Limb (tissue), 2 donors: ENCODE data around the gene ZC3H12D.
"Not testable (repeated sequence)": the region's sequence is repeated elsewhere in the genome, so short reads cannot be mapped to it uniquely, and the experiment has no call there.

Experiments used
- DNase-seq, 2 donors: peaks; one replicate each; pipeline ENCODE4 v3.0.0-alpha.2; 2016; ENCODE audit errors: extremely low spot score in 2 of 2

The ZC3H12D gene

DNA sequence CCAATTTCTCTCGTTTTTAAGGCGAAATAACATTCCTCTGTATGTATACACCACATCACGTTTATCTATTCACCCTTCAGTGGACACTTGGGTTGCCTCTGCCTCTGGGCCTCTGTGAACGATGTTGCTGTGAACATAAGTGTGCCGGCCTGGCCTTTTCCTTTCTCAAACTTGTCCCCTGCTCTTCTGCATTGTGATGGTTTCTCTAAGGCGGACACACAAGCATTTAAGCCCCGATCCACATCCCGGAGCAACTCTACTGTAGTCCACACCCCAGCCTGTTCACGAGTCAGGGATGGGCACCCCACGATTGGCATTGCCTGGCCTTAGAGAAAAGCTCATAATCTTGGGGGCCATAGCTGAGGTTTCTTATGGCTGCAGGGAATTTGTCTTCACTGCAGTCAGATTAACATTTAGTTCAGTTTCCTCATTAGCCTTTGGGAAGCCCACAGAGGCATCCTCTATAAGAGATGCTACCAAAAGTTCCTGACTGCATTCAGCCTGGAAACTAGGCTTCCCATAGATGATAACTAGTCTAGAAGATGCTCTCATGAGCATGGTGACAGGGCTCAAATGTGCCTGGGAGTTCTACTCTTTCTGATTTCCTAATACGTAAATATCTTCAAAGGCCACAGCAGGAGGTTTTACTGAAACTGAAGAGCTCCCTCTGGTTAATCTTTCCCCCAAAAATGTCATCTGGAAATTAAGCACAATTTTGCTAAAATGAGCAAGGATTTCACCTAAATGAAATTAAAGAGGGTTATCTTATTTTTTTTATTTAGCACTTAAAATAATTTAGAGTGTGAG, 762 bp downstream of the ZC3H12D start:
- no peak for DNase-seq

DNA sequence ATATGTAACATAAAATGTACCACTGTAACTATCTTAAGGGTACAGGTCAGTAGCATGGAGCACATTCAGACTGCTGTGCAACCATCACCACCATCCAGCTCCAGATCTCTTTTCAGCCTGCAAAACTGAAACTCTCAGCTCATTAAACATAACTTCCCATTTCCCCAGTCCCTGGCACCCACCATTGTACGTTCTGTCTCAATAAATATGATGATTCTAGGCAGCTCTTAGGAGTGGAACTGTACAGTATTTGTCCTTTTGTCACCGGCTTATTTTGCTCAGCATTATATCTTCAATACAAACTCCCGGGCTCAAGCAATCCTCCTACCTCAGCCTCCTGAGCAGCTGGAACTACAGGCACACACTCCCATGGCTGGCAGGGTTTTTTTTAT, 1.5 kb downstream of the ZC3H12D start:
- no peak for DNase-seq

DNA sequence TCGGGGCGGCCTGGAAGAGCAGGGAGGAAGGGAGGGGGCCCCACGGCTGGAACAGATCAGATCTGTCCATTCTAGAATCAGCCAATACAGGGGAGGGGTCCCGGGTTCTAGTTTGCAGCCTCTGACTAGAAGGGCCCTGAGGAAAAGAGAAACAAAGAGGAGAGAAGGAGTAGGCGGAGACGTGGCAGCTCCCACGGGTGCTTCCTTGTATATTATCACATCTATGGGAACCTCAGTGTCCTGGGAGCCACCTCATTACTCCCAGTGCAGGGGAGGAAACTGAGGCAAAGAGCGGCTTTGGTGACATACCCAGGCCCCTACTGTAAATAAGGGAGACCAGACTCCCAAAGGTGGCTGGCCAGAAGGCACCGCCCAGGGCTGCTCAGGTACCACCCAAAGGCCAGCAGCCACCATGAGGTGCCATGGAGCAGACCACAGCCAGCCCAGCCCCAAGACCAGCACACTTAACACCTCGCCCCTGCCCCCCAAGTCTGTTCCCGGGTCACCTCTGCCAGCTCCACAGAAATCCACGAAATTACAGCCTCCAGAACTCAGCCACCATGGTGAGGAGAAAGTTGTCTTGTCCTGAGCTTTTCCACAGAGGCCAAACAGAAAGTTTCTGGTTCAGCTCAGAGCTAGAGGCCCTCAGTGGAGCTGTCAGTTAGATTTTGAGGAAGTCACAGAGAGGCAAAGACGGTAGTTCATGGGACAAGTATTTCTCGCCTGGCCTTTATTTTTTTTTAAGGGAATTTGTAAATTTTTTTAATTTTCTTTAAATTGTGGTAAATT, 2.1 kb downstream of the ZC3H12D start:
- DNase-seq, result no peak

DNA sequence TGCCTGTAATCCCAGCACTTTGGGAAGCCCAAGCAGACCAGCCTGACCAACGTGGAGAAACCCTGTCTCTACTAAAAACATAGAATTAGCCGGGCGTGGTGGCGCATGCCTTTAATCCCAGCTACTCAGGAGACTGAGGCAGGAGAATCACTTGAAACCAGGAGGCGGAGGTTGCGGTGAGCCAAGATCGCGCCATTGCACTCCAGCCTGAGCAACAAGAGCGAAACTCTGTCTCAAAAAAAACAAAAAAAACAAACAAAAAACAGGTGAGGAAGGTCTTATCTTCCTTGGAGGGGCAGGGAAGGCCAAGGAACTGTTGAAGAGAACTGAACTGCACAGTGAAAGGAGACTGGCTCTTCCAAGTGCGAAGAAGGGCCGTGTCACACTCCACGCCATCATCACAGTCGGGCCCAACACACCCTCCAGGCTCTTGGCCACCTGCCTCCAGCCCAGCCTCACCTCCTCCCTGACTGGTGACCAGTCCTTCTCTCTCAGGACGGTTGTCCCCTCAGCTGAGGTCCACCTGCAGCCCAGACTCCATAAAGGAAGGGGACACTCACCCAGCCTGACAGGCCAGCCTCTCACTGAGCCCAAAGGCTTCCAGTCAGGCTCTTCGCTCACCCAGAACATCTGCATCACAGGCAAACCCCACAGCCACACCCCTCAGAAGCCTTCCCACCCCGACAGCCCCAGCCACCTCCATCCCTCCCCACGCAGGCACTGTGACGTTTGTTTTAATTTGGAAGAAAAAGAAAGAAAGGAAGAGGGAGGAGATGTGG, 4.1 kb downstream of the ZC3H12D start:
- no peak for DNase-seq

DNA sequence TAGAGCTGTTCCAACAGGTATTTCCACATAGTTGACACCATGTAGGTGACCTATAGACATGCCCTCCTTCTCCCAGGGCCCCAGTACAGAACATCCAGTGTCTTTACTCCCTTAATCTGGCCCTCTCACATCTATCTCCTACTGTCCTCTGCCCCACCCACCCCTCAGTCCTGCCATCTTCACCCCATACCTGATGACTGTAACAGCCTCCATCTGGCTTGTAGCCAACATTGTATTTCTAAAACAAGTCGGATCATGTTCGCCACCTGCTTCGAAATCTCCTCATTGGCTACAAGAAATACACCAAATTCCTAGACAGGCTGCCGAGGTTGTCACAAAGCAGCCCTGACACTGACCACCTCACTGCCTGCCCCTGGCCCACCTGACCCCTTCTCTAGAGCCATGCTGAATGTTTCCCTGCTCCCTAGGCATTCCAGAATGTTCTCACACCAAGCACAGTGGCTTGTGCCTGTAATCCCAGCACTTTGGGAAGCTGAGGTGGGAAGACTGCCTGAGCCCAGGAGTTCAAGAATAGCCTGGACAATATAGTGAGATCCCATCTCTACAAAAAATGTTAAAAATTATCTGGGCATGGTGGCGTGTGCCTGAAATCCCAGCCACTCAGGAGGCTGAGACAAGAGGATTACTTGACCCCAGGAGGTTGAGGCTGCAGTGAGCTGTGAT, 6.0 kb downstream of the ZC3H12D start:
- DNase-seq, result no peak

DNA sequence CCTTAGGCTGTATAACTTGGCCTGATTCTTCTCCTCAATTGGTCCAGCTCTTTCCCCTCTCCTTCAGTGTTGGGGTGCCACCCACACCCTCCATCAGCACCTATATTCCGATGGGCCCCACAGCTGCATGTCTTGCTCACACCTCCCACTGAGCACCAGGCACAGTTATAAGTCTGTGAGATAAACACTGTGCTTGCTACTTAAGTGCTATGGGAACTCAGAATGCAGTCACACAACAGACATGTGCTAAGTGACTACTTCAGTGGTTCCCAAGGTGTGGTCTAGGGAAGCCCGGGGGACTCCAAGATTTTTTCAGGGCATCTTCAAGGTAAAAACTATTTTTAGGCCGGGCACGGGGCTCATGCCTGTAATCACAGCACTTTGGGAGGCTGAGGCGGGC, 7.3 kb downstream of the ZC3H12D start:
- no peak for DNase-seq

DNA sequence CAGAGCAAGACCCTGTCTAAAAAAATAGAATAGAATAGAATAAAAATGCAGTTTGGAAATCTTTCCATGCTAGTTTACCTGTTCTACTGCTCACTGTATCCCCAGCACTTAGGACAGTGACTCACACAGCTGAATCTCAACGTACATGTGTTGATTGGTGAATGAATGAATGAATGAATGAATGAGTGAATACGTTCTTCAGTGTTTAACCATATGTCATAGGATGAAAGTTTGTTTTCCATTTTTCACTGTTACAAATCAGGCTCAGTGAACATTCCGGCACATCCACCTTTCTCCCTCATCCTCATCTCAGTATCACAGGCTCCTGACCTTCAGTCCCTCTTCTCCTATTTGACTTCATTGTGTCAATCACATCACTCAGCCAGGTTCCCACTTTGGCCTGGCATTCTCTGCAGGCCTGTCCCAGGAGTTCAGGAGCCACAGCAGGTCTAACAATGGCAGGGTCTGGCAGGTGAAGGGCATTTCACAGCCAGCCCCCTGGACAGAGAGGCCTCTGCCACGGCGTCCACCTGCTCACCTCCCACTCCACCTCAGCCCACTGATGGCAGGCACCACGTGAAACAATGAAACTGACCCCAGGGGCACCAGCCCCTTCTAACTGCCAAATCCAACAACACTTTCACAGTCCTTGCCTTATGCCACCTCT, 7.9 kb downstream of the ZC3H12D start:
- no peak for DNase-seq

DNA sequence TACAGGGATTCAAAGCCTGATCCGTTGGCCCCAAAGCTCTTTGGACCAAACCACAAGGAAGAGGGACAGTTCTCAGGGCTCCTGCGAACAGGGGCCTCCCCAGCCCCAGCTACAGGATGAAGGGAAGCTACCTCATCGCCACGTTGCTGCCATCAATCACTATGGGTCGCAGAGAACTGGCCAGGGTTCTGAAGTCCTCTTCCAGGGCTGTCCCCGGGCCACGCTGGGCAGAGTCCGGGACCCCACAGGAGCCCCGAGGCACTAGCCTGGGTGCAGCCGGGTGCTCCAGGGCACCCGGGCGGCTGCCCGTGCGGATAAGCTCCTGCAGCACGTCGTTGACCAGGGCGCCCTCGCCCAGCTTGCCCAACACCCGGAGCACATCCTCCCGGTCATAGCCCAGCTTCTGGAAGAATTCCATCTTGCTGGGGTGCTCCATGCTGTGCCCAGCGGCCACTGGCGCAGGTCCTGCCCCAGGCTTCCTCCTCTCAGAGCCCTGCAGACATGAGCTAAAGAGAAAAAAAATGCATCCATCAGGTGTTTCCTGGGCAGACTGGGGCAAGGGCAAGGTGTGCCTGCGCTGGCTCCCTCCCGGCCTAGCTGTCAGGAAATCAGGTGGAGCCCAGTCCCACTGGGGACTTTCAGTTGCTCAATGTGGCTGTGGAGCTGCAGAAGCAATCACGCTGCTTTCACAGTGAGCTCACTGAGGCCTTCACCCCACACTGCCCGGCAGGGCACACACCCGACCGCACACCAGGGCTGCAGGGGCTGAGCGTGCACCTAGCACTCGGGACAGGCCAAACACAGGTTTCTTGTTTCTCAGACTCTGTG, 10.5 kb downstream of the ZC3H12D start:
- DNase-seq, result no peak

DNA sequence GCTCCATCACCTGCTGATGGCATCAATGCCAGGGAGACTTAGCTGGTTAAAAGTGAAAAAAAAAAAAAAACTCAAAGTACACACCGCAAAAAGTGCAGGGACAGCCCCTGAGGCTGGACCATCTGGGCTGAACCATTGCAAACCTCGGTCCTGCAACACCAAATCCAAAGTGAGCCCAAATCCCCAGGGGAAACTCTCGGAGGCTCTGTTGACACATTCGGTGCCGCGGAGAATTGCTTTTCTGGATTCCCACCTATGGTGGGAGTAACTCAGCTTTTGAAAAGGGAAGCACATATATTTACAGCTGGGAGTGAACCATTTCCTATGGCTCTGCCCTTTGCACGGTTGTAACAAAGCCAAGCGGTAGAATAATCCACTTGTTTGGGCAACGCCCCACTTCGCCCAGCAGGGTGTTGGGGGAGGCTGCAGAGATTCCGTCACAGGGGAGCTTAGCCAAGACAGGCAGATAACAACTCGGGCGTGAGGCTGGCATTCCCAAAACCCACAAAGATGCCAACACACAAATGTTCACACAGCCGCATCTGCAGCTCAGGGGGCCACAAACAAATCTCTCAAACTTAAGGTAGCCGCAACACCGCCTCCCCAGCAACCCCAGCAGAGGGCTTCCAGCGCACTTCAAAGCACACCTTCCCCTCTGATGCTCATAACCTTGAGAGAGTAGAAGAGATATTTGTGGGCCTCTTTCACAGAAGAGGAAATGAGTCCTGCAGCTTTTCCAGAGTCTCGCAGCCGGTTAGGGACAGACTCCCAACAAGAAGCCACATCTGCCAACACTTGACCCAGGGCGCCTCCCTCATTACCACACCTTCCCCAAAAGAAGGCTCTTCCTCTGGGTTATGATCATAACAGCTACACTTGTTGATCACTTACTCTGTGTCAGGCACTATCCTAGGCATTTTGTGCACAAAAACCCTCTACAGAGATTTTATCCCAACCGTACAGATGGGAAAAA, 11.4 kb downstream of the ZC3H12D start:
- DNase-seq, result no peak

DNA sequence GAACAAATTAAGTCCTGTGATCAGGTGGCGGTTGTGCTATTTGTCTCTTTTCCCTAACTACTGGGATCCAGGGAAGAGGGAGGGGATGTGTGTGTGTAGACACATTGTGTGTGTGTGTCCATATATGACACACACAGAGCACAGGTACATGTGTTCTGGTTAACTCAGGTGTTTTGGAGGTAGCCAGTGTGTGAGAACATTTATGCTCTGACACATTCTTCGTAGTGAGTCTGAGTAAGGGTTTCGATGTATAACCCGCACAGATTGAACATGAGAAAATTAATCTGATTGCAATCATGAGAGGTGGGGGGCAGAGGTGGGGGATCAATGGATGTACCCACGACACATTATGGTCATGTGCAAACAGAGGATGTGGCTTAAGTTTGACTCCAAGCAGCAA, 12.6 kb downstream of the ZC3H12D start:
- DNase-seq, result no peak

DNA sequence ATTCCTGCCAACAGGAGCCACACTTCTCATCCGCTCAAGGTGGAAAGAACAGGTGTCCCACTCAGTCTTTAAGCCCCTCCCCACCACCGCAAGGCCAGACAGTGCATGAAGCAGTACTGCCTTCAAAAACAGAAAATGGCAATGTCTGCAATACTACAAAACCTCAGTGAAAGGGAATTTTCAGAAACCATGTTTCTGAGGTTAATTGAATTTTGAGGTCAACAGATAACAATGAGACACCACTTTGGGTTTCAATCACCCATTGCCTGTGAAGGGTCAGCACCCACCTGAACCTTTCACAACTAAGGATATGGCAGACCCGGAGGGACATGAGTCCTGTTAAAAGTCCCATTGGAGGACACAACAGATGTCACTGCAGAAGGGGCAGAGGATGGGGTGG, 13.0 kb downstream of the ZC3H12D start:
- no peak for DNase-seq

DNA sequence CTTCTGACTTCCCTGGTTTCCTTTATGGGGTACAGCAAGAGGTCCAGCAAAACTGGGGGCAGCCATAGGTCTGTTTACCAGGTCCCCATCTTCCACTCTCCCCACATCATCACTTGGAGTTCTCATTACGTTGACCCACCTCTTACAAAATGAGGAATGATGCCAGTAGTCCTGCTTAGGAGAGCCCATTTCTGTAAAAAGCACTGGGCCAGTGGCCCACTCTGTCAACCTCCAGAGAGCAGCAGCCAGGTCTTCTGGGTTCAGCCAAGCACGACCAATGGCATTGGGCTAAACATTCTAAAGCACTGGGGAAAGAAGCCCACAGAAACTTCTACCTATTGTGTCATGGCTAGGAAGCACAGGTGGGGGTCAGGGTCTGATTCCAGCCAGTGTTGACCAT, 13.9 kb downstream of the ZC3H12D start:
- DNase-seq, result no peak

DNA sequence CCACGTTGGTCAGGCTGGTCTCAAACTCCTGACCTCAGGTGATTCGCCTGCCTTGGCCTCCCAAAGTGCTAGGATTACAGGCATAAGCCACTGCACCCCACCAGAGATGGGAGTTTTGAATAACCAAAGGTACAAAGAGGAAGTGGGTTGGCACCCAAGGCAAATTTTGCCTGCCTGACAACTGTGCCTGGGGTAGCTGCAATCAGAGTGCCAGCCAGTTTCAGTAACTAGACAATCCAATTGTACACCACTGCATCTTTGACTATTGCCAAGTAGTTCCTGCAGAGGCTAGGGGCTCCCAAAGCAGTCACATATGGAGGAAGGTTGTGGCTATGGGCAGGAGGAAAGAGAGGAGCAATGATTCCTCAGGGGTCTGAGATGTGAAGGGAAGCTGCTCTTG, 16.6 kb downstream of the ZC3H12D start:
- no peak for DNase-seq

DNA sequence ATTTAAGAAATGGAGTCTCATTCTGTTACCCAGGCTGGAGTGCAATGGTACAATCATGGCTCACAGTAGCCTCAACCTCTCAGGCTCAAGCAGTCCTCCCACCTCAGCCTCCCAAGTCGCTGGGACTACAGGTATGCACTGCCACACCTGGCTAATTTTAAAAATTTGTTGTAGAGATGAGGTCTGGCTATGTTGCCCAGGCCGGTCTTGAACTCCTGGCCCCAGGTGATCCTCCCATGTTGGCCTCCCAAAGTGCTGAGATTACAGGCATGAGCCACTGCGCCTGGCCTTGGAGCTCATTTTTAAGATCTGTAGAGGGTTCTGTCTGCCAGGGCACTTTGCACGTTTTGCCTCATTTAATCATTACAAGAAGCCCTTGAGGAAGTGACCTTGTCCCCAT, 17.5 kb downstream of the ZC3H12D start:
- DNase-seq, result no peak

DNA sequence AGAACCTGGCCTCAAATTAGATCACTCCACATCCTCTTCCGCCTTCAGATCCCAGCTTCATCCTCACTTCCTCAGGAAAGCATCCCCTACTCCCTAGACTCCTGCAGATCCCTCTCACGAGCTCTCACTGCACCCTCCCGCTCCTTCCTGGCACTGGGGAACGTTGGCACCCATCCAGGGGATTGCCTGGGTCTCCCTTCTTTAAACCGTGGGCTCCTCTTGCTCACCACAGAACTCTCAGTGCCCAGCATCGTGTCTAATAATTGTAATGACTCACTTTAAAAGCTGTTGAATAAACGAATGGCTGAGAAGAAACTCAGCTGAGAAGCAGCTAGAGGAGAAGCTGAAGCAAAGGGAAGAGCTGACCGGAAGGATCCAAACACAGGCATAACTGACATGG, 20.4 kb downstream of the ZC3H12D start:
- DNase-seq, result no peak

DNA sequence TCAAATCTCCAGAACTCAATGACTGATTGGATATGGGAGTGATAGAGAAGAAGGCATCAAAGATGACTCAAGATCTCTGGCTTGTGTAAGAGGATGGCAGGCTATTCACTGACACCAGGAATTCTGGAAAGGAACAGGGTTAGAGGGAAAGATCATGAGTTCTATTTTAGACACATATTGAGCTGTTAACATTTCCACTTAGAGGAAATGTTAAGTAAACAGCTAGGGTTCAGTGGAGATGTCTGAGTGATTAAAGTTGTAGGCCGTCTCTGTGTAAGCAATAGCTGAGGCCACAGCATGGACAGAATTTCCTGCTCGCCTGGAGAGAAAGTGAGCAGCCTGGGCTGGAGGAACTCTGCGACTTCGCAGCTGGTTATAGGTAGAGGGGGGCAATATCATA, 21.0 kb downstream of the ZC3H12D start:
- DNase-seq, result no peak

DNA sequence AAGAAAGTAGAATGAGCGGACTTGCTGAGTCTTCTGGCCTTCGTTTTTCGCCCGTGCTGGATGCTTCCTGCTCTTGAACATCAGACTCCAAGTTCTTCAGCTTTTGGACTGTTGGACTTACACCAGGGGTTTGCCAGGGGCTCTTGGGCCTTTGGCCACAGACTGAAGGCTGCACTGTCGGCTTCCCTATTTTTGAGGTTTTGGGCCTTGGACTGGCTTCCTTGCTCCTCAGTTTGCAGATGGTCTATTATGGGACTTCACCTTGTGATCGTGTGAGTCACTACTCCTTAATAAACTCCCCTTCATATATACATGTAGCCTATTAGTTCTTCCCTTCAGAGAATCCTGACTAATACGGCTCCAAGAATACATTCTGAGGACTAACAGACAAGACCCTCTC, 22.1 kb downstream of the ZC3H12D start:
- not testable (repeated sequence) for DNase-seq

DNA sequence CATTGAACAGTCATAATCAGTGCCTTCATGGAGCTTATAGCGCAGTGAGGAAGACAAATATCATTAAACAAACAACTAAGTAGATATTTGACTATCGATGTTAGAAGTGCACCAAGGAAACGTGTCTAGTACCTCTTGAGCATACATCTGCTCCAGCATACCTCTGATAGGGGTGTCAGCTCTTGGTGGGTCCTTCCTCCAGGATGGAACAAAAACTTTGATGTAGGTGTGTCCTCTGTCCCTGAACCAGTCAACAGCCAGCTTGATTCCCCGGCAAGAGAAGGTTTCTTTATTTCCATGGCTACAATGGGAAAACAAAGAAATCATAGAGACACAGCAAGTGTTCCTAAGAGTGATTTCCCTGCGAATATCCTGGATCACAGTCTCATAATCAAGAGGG, 23.1 kb downstream of the ZC3H12D start:
- DNase-seq, result no peak

DNA sequence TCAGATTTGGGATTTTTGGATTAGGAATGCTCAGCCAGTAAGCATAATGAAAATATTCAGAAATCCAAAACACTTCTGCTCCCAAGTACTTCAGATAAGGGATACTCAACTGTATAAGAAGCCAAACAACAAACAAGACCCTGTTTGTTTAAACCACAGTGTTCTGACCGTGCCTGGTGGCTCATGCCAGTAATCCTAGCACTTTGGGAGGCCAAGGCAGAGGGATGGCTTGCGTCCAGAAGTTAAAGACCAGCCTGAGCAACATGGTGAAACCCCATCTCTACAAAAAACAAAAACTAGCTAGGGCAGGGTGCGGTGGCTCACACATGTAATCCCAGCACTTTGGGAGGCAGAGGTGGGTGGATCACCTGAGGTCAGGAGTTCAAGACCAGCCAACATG, 24.6 kb downstream of the ZC3H12D start:
- DNase-seq, result not testable (repeated sequence)
